GF-D8 (cell line): Measurements from ENCODE around the gene HGD.
"Not testable (repeated sequence)": the region's sequence is repeated elsewhere in the genome, so short reads cannot be mapped to it uniquely, and the experiment has no call there.

Experiments
- DNase-seq: peaks from one replicate; lab custom pipeline; 2025; lab: John Stamatoyannopoulos, UW

Gene HGD

DNA sequence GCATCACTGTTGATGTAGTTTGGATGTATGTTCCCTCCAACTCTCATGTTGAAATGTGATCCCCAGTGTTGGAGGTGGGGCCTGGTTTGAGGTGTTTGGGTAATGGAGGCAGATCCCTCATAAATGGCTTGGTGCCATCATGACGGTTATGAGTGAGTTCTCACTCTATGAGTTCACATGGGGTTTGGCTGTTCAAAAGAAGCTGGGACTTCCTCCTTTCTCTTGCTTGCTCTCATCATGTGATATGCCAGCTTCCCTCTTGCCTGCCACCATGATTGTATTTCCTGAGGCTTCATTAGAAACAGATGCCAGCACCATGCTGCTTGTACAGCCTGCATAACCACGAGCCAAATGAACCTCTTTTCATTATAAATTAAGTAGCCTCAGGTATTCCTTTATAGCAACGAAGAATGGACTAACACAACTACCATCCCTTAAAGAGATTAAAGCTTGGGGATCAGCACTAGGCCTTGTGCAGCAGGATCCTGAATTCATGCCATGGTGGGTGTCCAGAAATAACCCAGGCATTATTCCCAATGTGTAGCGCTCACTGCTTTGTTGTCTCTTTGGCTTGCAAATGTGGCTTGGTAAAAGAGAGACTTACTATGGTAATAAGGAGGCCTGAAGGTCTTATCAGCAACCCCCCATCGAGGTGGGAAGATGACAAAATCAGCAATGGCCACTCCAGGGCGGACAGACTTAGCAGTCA lies 44.0 kb downstream of the HGD start:
- DNase-seq, result peak; percentile 34

DNA sequence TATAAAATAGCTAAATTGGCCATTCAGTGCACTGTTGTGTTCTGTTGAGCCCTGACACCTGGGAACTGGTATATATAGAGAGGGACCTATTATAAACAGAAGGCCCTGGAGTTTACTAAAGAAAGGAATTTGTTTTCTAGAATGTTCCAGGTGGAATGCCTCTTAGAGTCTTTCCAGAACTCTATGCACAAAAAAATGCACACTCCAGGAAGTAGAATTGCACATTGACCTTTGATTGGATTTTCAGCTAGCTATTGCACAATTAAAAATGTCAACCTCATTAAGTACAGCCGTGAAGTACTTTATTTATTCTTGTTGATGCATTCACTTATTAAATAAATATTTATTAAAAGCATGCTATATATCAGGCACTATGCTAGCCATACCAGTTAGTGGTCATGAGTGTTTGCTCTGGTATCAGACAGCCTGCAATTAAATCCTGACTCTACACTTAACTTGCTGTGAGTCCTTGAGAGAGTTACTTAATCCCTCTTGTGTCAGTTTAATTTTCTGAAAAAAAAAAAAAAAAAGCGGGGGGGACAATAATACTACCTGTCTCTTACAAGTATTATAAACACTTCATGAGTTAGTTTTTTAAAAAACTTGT lies 45.1 kb downstream of the HGD start:
- DNase-seq, result no peak

DNA sequence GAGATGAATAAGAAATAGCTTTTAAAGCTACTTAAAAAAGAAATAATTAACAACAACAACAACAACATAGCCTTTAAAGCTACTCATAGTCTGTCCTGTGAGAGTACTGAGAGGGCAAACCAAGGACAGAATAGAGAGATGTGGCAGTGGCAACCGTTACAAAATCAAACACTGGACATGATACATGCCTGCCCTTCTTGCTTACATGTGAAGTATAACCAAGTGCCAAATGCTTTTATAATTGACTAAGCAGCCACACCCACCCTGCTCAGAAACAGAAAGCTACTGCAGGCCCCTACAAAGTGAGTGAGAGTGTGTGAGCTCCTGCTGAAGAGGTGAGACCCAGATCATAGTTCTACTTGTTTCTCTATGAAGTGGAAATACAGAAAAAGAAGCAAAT lies 47.5 kb downstream of the HGD start:
- DNase-seq, result no peak

DNA sequence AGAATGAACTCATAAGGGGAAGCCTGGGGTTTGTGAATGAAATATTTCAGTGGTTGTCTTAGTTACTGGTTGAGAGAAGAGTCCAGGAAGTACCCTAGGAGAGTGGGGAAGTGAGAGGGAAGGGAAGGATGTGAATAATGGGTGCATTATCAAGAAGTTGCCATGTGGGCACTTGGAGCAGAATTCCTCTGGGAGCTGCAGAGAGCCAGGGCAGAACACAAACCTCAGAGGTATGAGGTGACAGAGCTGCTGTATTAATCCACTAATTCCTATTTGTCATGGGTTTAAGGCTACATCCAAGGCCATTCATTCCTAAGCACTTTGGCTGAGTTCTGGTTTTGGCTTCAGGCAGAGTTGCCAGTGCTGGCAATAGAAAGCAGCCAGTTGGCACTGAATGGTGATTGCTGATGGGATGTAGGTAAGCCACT lies 56.9 kb downstream of the HGD start:
- no peak for DNase-seq

DNA sequence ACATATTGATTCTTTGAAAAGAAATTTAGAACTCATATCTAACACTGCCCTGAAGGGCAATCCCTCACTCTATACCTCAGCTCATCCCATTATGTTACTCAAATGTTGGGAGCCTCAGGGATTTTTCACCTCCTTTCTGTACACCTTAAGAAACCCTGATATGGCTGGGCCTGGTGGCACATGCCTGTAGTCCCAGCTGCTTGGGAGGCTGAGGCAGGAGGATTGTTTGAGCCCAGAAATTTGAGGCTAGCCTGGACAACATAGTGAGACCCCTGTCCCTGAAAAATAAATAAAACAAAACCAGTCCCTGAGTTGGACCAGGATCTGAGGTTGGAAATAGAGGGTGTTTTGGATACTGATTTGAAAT lies 58.3 kb downstream of the HGD start:
- DNase-seq, result no peak

DNA sequence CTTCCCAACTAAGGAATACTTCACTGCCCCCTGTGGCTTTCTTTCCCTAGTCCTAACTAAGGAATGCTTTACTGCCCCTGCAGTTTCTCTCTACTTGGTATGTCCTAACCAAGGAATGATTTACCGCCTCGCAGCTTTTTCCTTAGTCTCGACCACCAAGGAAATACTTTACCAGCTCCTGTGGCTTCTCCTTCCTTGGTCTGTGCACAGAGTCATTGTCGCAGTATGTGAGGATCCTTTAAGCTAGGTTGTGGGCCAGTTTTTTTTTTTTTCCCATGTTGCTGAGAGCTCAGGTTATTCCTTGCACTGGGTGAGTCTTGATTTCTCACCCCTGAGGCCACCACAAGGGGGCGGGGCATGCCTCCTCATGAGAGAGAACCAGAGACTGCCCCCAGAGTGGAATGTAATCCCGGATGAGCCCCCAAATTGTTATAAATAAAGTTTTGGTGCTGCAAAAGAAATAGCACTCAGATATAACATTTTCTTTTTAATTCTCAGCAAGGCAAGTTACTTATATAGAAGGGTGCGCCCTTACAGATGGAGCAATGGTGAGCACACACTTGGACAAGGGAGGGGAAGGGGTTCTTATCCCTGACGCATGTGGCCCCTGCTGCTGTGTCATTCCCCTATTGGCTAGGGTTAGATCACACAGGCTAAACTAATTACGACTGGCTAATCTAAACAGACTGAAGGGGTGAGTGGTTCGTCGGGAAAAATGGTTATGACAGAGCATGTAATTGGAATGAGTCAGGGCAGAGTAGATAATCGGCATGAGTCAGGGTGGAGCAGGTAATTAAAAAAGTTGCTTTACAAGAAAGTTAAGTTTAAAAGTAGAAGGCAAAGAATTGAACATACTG lies 58.9 kb downstream of the HGD start:
- DNase-seq, result no peak

DNA sequence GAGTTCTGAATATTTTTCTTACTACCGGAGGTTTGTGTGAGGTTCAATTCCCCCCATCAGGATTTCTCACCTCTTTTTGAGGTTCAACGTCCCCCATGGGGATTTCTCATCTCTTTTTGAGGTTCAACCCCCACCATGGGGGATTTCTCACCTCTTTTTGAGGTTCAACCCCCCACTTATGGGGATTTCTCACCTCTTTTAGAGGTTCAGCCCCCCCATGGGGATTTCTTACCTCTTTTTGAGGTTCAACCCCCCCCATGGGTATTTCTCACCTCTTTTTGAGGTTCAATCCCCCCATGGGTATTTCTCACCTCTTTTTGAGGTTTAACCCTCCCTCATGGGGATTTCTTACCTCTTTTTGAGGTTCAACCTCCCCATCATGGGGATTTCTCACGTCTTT lies 59.6 kb downstream of the HGD start:
- no peak for DNase-seq

DNA sequence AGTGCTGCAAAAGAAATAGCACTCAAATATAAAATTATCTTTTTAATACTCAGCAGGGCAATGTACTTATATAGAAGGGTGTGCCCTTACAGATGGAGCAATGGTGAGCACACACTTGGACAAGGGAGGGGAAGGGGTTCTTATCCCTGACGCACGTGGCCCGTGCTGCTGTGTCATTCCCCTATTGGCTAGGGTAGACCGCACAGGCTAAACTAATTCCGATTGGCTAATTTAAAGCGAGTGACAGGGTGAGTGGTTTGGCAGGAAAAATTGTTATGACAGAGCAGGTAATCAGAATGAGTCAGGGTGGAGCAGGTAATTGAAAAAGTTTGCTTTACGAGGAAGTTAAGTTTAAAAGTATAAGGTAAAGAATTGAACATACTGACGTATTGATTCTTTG lies 65.3 kb downstream of the HGD start:
- not testable (repeated sequence) for DNase-seq

DNA sequence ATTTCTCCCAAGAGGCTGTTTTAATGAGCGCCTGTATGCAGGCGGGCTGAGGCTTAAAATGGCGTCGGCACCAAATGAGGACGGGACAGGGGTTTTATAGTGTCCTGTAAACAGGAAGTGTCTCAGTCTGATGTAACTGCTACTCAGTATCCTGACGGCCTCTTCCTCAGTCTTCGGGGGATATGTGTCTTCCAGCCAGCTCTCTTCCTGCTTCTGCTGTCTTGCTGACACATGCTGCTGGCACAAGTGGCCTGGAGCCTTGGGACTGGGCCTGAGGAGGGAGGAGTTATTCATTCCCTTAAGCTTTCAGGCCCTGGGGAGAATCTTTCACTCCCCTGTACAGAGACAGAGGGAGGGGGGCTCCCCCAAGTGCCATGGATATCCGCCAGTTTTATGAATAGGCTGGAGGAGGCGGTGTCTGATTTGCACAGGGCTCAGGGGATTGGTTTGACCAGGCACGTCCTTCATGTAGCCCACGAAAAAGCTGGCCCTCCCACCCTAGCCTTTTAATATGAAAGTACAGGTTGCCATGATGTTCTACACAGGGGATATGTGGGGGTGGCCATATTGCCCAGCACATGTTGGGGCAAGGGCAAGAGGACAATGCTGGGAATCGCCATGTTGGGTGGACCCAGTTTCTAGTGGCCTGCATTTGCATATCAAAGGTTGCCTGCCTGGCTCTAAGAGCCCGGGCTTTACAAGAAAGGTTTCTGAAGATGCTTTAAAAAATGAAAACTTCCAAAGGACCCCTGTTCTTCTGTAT lies 66.0 kb downstream of the HGD start:
- DNase-seq, result peak; percentile 42

DNA sequence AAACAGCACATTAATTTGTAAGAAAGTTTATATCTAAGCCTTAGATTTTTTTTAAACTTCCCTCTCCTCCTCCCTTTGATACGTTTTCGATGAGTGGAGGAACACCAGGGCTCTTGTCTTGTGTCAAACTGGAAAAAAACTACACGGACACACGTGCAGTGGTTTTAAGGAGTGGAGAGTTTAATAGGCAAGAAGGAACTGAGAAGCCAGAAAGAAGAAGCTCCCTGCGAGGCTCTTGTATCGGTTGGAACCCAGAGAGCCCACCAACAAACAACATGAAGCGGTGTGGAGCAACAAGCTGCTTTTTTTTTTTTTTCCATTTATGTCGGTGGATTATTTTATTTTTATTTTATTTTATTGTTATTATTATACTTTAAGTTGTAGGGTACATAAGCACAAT lies 67.3 kb downstream of the HGD start:
- no peak for DNase-seq

DNA sequence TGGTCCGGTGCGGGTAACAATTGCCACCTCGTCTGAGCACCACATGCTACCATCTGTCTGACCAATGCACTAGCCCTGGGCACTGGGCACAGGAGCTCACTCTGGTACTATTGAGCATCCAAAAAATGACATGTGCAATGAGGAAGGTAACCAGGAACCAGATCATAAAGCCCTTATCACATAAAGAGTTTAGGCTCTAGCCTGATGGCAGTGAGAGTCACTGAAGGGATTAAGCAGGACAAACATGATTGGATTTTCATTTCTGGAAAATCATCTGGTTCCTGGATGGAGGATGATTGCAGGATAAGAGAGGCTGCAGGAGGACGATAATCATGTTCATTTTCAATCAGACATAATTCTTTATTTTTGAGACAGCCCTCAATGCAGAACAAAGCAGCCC lies 73.5 kb downstream of the HGD start:
- DNase-seq, result no peak

DNA sequence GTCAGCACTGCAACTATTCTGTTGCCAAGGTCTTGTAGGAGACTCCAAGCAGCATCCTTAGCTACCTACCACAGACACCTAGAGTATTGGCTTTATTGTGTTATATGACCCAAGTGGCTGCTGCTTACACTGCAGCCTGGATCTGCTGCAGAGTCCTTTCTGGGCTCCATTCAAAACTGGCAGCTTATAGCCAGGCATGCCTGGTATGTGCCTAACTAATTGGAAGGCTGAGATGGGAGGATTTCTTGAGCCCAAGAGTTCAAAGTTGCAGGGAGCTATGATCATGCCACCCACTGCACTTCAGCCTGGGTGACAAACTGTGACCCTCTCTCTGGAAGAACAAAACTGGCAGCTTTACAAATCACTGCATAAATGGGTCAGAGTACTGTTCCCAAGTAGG lies 77.3 kb downstream of the HGD start:
- DNase-seq, result no peak

DNA sequence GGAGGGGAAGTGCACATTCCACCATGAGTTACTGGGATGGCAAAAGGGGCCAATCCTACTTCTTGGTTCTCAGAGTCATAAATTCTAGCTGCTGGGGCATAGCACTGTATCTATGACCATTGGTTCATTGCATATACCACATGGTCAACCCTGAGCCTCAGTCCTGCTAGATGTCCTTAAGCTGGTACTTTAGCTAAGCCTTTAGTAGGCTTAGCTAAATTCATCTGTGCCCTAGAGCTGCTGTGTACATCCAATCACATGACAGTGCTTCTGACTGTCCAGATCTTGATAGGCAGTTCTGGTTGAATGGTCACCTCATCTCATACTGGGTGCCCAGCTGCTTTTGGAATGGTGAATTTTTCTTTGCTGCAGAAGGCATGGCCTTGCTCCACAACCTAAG lies 77.7 kb downstream of the HGD start:
- DNase-seq, result no peak

DNA sequence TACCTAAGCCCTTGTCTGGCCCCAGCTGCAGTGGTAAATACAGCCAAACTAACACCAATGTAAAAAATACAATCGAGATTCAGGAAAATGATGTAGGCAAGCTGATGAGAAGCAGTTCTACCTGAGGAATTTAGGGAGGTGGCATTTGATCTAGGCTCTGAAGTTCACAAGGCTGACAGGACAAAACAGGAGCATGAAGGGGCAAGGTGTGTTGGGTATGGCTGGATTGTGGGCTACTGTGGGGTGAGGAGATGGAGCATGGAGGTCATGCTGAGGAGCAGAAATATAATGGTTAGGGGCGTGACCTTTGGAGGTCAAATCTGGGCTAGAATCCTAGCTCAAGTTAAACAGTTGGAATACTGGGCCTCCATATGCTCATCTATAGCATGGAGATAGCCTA lies 79.4 kb downstream of the HGD start:
- no peak for DNase-seq

DNA sequence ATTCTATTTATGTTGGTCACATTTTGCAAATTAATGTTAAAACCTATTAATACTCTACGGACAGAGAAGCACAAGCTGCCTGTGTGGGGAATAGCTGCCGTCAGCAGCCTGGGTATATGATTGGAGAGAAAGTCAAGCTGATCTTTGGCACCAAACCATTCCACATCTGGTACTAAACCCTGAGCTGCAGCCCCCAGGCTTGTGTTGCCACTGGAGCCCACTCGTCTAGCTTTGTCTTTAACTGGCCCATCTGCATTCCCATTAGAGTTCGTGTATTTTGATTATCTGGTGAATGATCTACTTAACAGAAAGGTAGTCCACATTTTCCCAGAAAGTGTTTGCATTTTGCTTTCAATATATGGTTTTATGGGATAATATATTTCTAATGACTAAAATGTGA lies 80.5 kb downstream of the HGD start:
- DNase-seq, result no peak

DNA sequence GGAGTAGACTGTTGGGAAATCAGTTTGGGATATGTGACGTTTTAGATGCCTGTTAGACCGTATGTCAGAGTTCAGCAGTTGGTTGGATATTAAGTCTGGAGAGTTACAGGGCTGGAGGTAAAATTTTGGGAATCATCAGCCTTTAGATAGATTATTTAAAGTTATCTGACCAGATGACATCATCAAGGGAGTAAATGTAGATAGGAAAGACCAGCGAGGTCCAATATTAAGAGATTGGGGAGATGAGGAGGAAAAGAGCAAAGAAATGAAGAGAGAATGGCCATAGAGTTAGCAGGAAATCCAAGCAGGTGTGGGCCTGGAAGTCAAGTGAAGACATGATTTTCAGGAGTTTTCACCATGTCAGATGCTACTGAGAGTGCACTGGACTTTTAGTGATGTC lies 82.8 kb downstream of the HGD start:
- DNase-seq, result no peak

DNA sequence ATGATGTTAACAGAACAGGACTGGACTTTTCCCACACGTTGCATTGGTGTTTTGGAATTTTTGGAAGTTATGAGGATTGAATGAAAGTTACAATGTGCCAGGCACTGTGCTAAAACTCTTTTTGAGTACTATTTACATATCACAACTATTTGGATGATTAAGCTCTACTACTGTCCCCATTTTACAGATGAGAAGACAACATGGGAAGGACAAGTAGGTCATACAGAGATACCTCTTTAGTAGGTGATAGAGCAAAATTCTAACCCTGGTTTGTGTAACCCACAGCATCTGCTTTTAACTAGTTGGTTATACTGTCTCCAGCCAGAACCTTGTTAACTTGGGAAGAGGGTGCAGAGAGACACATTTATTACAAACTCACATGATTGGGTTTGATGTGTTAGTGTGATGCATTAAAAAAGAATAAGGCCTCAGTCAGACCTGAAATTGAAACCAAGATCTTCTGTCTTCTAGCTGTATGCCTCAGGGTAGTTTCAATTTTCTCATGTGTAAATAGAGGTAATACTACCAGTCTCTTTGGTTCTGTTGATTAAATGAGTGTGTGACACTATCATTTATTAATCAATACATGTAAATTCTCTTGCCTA lies 84.5 kb downstream of the HGD start:
- no peak for DNase-seq

DNA sequence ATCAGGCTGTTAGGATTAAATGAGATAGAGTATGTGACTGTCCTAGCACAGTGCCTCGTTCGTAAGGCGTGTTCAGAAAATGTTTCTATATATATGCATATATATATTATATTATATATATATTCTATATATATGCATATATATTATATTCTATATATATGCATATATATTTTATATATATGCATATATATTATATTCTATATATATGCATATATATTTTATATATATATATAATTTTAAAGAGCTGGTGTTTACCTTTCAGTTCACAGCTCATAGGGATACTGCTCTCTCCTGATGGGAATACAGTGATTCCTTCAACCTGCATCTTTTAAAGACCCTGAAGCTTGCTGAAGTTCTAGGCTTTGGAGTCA lies 85.2 kb downstream of the HGD start:
- no peak for DNase-seq

DNA sequence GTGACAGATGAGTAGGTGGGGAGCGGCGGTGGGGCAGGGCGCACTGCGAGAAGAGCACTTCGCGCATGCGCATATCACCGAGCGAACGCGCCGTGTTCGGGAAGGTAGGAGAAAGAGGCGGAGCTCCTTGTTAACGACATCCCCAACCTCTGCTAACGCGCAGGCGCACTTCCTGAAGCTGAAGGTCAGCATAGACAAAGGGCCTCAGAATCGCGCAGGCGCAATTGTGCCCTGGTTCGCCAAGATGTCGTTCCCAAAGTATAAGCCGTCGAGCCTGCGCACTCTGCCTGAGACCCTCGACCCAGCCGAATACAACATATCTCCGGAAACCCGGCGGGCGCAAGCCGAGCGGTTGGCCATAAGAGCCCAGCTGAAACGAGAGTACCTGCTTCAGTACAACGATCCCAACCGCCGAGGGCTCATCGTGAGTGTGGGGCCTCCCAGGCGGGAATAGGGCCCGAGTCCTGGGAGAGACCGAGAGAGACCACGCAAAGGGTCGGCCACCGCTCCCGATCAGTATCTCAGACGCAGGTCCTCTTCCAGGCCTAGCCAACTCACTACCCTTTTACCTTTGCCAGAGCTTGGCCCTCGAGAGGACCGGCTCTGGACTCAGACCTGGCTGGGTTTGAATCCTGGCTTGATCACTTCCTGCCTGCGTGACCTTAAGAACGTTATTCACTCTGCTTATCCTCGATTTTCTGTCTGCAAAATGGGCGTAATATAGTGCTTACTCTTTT lies 85.8 kb downstream of the HGD start, which contains the start of gene NDUFB4:
Gene NDUFB4, plus strand, starts transcription at position 221 of the 737 bp plus-strand sequence. Its CDS starts 24 bp downstream, at position 245.
- DNase-seq, result peak; percentile 96

DNA sequence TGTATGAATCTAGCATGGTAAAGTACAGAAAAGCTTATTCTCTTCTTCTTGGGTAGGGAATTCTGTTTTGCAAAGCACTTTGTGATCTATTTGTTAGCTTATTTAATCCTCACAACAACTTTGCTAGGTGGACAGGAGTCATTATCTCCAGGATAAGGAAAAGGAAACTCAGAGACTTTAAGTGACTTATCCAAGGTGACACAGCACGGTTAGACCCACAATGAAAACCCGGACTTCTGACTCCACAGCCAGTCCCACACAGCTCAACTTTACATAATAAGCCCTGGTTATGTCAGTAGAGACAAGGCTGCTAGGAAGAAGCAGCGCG lies 86.3 kb downstream of the HGD start:
- no peak for DNase-seq

DNA sequence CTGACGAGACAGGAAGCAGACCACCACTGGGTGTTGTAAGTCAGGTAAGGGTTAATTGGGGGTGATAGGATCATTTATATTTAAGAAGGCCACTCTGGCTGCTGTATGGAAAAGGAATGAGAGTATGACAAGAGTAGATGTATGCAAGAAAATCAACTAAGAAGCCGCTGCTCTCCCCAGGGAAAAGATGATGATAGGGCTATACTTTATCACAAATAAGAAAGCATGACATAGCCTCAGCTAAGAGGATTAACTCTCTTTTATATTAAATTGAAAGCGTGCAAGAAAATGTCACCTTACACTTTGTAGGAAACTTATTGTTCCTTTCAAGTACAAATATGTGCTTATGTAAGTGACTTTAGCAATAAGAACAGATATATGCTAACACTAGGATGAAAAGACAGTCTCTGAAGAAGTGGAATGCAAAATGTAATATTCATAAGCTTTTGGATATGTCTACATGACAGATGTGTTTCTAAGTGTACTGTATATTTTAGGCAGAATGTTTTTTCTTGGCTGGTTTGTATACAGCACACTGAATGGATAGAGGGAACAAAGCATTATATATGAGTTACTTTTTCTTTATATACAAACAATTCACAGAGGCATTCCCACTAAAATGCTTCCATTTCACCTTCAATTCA lies 94.6 kb downstream of the HGD start:
- no peak for DNase-seq
